IMR-90 (cell line): ENCODE data around the gene NHLRC2. TPM values are rescaled to one million over a fixed set of nuclear protein-coding genes. Genes with fewer than 3 reads are reported as not detected.

Source experiments
- ATAC-seq: fragments of 200-7000 bp; cut with Tn5 transposase; 2 replicates; pipeline ENCODE4 v1.9.1; 2020; ENCODE audit warnings: low read depth, mild to moderate bottlenecking, moderate library complexity
- BruUV-seq: library from RNA; stranded (reverse); fragments of 400-500 nt; replicated peaks from 2 replicates; lab custom pipeline; 2021; lab: Mats Ljungman, UMichigan
- CTCF ChIA-PET: fragments of 300-600 bp; formaldehyde crosslinking; extraction: SDS; loops from one replicate; lab custom pipeline; 2021; ENCODE audit warnings: antibody characterized with exemption; lab: Yijun Ruan, JAX
- POLR2A ChIA-PET: fragments of 300-600 bp; sonication (Branson Sonifier 250); formaldehyde crosslinking; loops from one replicate; lab custom pipeline; 2022; ENCODE audit warnings: antibody characterized with exemption; ENCODE audit not compliant: unreplicated experiment; lab: Charles Lee
- DNase-seq: peaks from one replicate; pipeline ENCODE4 v3.0.0; 2013
- H2AFZ ChIP-seq: replicated peaks from 2 replicates; pipeline ENCODE3; 2013; ENCODE audit warnings: low read length, mild to moderate bottlenecking; ENCODE audit not compliant: poor library complexity
- H2AK5ac ChIP-seq: 2 replicates; pipeline ENCODE4 v1.6.1; 2013; ENCODE audit warnings: low read depth, low read length, inconsistent platforms
- H2AK9ac ChIP-seq: replicated peaks from 2 replicates; pipeline ENCODE3; 2013; ENCODE audit warnings: mild to moderate bottlenecking, low read depth, low read length, moderate library complexity; ENCODE audit not compliant: poor library complexity
- H2BK120ac ChIP-seq: 2 replicates; pipeline ENCODE4 v1.6.1; 2013; ENCODE audit warnings: low read depth, low read length, inconsistent platforms
- H2BK15ac ChIP-seq: 3 replicates; pipeline ENCODE4 v1.6.1; 2013; ENCODE audit warnings: low read depth, low read length, inconsistent platforms
- H2BK20ac ChIP-seq: 2 replicates; pipeline ENCODE4 v1.6.1; 2013; ENCODE audit warnings: low read depth, mild to moderate bottlenecking, inconsistent platforms, low read length, moderate library complexity
- H2BK5ac ChIP-seq: 2 replicates; pipeline ENCODE4 v1.6.1; 2013; ENCODE audit warnings: mild to moderate bottlenecking, low read depth, low read length, inconsistent platforms; ENCODE audit not compliant: poor library complexity, severe bottlenecking
- H3K14ac ChIP-seq: replicated peaks from 2 replicates; pipeline ENCODE4 v1.6.1; 2013; ENCODE audit warnings: low read depth, low read length, inconsistent platforms
- H3K18ac ChIP-seq: 2 replicates; pipeline ENCODE4 v1.6.1; 2013; ENCODE audit warnings: low read depth, low read length, control low read depth
- H3K23ac ChIP-seq: 2 replicates; pipeline ENCODE4 v1.6.1; 2013; ENCODE audit warnings: low read depth, low read length, inconsistent platforms
- H3K27ac ChIP-seq: 2 replicates; pipeline ENCODE4 v1.5.1; 2013; ENCODE audit warnings: mild to moderate bottlenecking, control low read depth, low read length; ENCODE audit not compliant: insufficient read depth
- H3K27me3 ChIP-seq: 2 replicates; pipeline ENCODE4 v1.6.1; 2013; ENCODE audit warnings: low read length; ENCODE audit not compliant: control insufficient read depth, insufficient read depth
- H3K36me3 ChIP-seq: 2 replicates; pipeline ENCODE4 v1.6.1; 2013; ENCODE audit warnings: low read length, mixed read lengths; ENCODE audit not compliant: control insufficient read depth, insufficient read depth
- H3K4ac ChIP-seq: 2 replicates; pipeline ENCODE4 v1.6.1; 2013; ENCODE audit warnings: low read depth, low read length, inconsistent platforms
- H3K4me1 ChIP-seq: 2 replicates; pipeline ENCODE4 v1.6.1; 2013; ENCODE audit warnings: low read length, mixed read lengths; ENCODE audit not compliant: control insufficient read depth, insufficient read depth
- H3K4me2 ChIP-seq: 2 replicates; pipeline ENCODE4 v1.6.1; 2013; ENCODE audit warnings: low read depth, mild to moderate bottlenecking, control low read depth, low read length, moderate library complexity
- H3K4me3 ChIP-seq: 2 replicates; pipeline ENCODE4 v1.5.1; 2013; ENCODE audit warnings: low read depth, mild to moderate bottlenecking, control low read depth, low read length, moderate library complexity; ENCODE audit not compliant: insufficient read depth
- H3K56ac ChIP-seq: 2 replicates; pipeline ENCODE4 v1.6.1; 2013; ENCODE audit warnings: low read length, inconsistent platforms; ENCODE audit not compliant: insufficient read depth; ENCODE audit errors: extremely low read depth
- H3K79me1 ChIP-seq, 2 experiments: 2 replicates each; pipeline ENCODE4 v1.6.1; 2013; ENCODE audit warnings: low read length in 2 of 2, inconsistent platforms in 1 of 2, low read depth in 1 of 2
- H3K9ac ChIP-seq: 2 replicates; pipeline ENCODE4 v1.6.1; 2013; ENCODE audit warnings: low read depth, low read length, control low read depth
- H3K9me1 ChIP-seq: 2 replicates; pipeline ENCODE4 v1.6.1; 2013; ENCODE audit warnings: low read length, inconsistent platforms; ENCODE audit not compliant: insufficient read depth
- H3K9me3 ChIP-seq: 2 replicates; pipeline ENCODE4 v1.6.1; 2013; ENCODE audit warnings: low read length; ENCODE audit not compliant: control insufficient read depth, insufficient read depth
- H4K20me1 ChIP-seq: 2 replicates; pipeline ENCODE4 v1.6.1; 2013; ENCODE audit warnings: low read length, inconsistent platforms; ENCODE audit not compliant: insufficient read depth
- H4K5ac ChIP-seq: 2 replicates; pipeline ENCODE4 v1.6.1; 2013; ENCODE audit warnings: mild to moderate bottlenecking, low read depth, low read length, control low read depth
- H4K8ac ChIP-seq, 2 experiments: 2 replicates each; pipeline ENCODE4 v1.6.1; 2013; ENCODE audit warnings: low read depth in 2 of 2, low read length in 2 of 2, control low read depth in 1 of 2, inconsistent platforms in 1 of 2
- H4K91ac ChIP-seq: 2 replicates; pipeline ENCODE4 v1.6.1; 2013; ENCODE audit warnings: low read depth, low read length, inconsistent platforms; ENCODE audit not compliant: insufficient read depth
- CEBPB ChIP-seq: IDR thresholded peaks from 2 replicates; pipeline ENCODE4 v1.6.1; 2012; ENCODE audit warnings: low read depth, low read length, improper control_type of control experiment
- CHD1 ChIP-seq: IDR thresholded peaks from 2 replicates; pipeline ENCODE4 v1.6.1; 2012; ENCODE audit warnings: low read depth, low read length, improper control_type of control experiment
- MAZ ChIP-seq: IDR thresholded peaks from 2 replicates; pipeline ENCODE4 v1.6.1; 2012; ENCODE audit warnings: low read depth, mild to moderate bottlenecking, low read length, improper control_type of control experiment, moderate library complexity, borderline replicate concordance
- NFE2L2 ChIP-seq: fragments of 150-350 bp; IDR thresholded peaks from 2 replicates; pipeline ENCODE4 v1.6.1; 2016; ENCODE audit warnings: low read depth, mild to moderate bottlenecking, low read length
- RAD21 ChIP-seq: IDR thresholded peaks from 2 replicates; pipeline ENCODE4 v1.6.1; 2012; ENCODE audit warnings: low read length, improper control_type of control experiment
- RCOR1 ChIP-seq: IDR thresholded peaks from 2 replicates; pipeline ENCODE4 v1.6.1; 2012; ENCODE audit warnings: mild to moderate bottlenecking, low read length, improper control_type of control experiment; ENCODE audit not compliant: insufficient replicate concordance
- WGBS, 2 experiments: methylation state at CpG; one replicate each; pipeline versions ENCODE4 v1.1.5 to v1.1.7; 2013; ENCODE audit warnings: missing lambda C conversion rate in 2 of 2; ENCODE audit not compliant: insufficient read length in 1 of 2; ENCODE audit errors: extremely low coverage in 2 of 2; 5-methylcytosine and 5-hydroxymethylcytosine counted together
- dilution Hi-C: fragments of 300-500 bp; cut with HindIII; formaldehyde crosslinking; loops from one replicate; pipeline ENCODE4 v1.14.3; 2018; ENCODE audit warnings: low sequenced_read_pairs; ENCODE audit not compliant: unreplicated experiment
- in situ Hi-C: fragments of 300-500 bp; cut with MboI; formaldehyde crosslinking; loops from 3 replicates; pipeline ENCODE4 v1.14.3; 2019; ENCODE audit warnings: low sequenced_read_pairs, inconsistent platforms, mixed read lengths
- intact Hi-C: fragments of 100-400 bp; cut with micrococcal nuclease; formaldehyde crosslinking; loops from 2 replicates; pipeline ENCODE4 v1.10.0; 2022
- polyA plus RNA-seq, 3 experiments: library from polyadenylated mRNA; depleted of rRNA; stranded (reverse); fragments of >200 nt; gene quantifications; 2 replicates each; pipeline ENCODE4 v1.2.3, GENCODE V29; 2012; ENCODE audit warnings: low replicate concordance in 1 of 3
- total RNA-seq: library from RNA; depleted of rRNA; stranded (reverse); fragments of >200 nt; gene quantifications from 2 replicates; pipeline ENCODE4 v1.2.3, GENCODE V29; 2012

NHLRC2 gene
- total and polyA plus RNA-seq, 2 of the 4 experiments (the other 2 are of a cell fraction): 3.0 to 11.8 TPM

- no peak overlapping the region for H2AK5ac ChIP-seq
- CTCF ChIA-PET: no interaction called here
- H3K36me3 ChIP-seq: no peaks in the 10 kb centered on the region
- H3K4me3 ChIP-seq: no peak overlapping the region
- H3K23ac ChIP-seq: no peak overlapping the region
- H3K27me3 ChIP-seq: no peaks in the 10 kb centered on the region; the same call in 1 of the 2 replicates
- dilution Hi-C loops: no loop called here
- no peak overlapping the region for H3K27ac ChIP-seq
- H2BK20ac ChIP-seq: no peak overlapping the region
- intact Hi-C loops: no loop called here
- H4K5ac ChIP-seq: no peak overlapping the region
- no peak overlapping the region for H3K4ac ChIP-seq
- H3K14ac ChIP-seq: no peak overlapping the region
- in situ Hi-C loops: no loop called here
- H3K9me3 ChIP-seq: peaks cover 4% of the 10 kb centered on the region
- H4K8ac ChIP-seq: no peak overlapping the region
- ATAC-seq (no peak), DNase-seq (no peak)
- no peak overlapping the region for H3K9ac ChIP-seq
- POLR2A ChIA-PET: no interaction called here
- H3K56ac ChIP-seq: no peak overlapping the region
- WGBS, 2 experiments: no CpG with 5 or more reads among the region's 5 CpGs
- no peaks in the 10 kb centered on the region for H3K4me1 ChIP-seq
- no peak overlapping the region for H2BK5ac ChIP-seq
- no peak overlapping the region for H2BK15ac ChIP-seq
- no peak overlapping the region for H2AK9ac ChIP-seq
- H4K20me1 ChIP-seq: no peaks in the 10 kb centered on the region
- H2BK120ac ChIP-seq: no peak overlapping the region
- no peaks in the 10 kb centered on the region for H3K9me1 ChIP-seq
- H4K91ac ChIP-seq: no peak overlapping the region
- no peak overlapping the region for H2AFZ ChIP-seq
- H3K4me2 ChIP-seq: no peak overlapping the region
- no peaks in the 10 kb centered on the region for H3K79me1 ChIP-seq
- TF ChIP-seq NFE2L2: no peak
- TF ChIP-seq RAD21: no peak
- TF ChIP-seq CHD1: no peak
- no peak for TF ChIP-seq CEBPB
- TF ChIP-seq RCOR1: no peak
- TF ChIP-seq MAZ: no peak
- no peak overlapping the region for H3K18ac ChIP-seq
- no TSS peak for BruUV-seq
Observed at GRCh38 chr10:113927440-113927839, 73.0 kb downstream of the NHLRC2 start.
